CD4-positive, alpha-beta T cell treated with Interleukin-4 for 1 hour (primary cell): ENCODE results near the gene RIF1.

Experiments used
- DNase-seq, 2 donors: peaks; one replicate each; pipeline ENCODE4 v3.0.0-alpha.2; 2020 to 2022

The RIF1 gene

DNA sequence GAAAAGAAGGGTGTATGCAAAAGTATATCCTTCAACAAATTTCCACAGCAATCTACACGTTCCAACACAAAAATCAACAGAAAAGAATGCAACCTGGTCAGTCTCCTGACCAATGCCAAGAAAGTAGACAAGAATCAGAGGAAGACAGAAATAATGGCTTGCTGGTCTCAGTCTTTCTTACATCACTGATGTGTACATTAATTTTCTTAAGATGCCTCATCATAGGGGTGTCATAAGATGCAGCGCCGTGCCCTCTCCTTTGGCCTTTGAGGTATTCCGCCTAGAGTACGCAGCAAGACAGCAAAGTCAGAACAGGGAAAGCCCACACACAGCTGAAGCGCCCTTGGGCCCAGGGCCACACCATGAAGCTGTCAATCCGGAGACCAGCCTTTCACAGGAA lies 112.9 kb downstream of the RIF1 start:
- no peak for DNase-seq

DNA sequence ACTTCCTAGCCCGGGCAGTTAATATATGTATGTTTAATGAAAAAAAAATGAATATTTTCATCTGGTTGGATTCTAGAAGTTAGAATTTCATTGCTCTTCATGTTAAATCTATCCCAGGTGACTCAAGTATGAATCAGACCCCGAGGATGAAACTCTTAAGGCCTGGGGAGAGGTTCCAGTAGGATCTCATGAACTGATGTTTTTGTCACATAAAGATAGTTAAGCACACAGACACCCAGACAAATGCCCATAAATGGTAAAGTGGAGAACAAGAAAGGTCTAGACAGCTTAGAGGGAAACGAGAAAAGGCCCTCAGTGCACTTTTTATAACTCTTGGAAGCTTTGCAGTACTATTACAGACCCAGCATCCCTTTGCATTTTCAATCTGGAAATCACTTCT lies 114.1 kb downstream of the RIF1 start:
- DNase-seq = no peak

DNA sequence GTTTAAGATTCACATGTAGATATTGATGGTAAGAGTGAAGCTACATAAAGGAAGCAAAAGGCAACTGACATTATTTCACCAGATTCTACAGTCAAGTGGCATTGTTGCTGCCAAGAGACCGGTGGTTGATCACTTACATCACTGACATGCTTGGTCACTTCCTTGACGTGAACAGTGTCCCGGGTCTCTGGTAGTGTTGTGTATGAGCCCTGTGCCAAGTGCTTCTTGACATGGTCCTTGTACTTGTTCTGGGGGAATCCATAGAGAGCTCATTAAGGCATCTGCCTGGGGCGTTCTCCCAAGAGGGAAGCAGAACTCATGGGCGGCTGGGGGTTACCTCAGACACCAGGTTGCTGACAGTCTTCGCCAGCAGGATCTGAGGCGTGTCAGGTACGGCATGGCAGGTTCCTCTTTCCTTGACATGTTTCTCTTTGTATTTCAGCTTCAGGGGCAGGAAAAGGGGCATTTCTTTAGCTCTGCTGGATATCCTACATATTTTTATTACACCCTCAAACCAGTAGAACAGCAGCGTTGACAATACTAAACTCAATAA lies 116.2 kb downstream of the RIF1 start:
- peak in 1 of 2 donors; percentile 37 for DNase-seq

DNA sequence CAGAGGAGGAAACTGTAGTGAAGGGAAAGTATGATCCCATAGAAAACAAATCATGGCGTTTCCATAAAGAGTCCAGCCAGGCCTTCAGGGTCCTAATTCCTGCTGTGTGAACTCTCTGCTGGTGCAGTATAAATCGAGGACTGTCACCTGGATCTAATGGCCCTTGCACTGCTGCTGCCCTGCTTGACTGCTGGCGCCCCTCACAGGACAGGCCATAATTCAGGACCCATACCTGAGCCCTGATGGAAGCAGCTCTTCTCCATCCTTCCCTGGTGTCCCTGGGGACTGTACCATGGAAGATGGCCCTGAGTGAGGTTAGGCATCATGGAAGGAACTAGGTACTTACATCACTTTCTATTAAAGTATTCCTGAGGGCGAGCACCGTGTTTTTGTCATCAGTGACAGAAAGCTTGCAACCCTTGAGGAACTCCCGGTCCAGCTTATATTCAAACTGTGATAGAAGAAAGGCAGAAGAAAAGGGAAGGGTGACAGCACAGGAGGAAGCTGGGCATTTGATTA lies 116.9 kb downstream of the RIF1 start:
- no peak for DNase-seq
